Endothelial cell of umbilical vein (primary cell): ENCODE measurements around the gene MYO1E. TPM values are rescaled to one million over a fixed set of nuclear protein-coding genes. Genes with fewer than 3 reads are reported as not detected.

Source experiments
- BruUV-seq: library from RNA; stranded (reverse); fragments of 400-500 nt; replicated peaks from 2 replicates; lab custom pipeline; 2021; lab: Mats Ljungman, UMichigan
- CTCF ChIA-PET: fragments of 300-600, 350-600 bp; sonication (Branson Sonifier 250); formaldehyde crosslinking; loops from one replicate; lab custom pipeline; 2021; ENCODE audit warnings: antibody characterized with exemption, inconsistent platforms; lab: Charles Lee
- POLR2A ChIA-PET: fragments of 300-600, 350-600 bp; sonication (Branson Sonifier 250); formaldehyde crosslinking; loops from one replicate; lab custom pipeline; 2021; ENCODE audit warnings: antibody characterized with exemption, inconsistent platforms; lab: Charles Lee
- DNase-seq: peaks from one replicate; pipeline ENCODE4 v3.0.0-alpha.2; 2011; ENCODE audit warnings: low read depth, low spot score
- FAIRE-seq: peaks from 2 replicates; lab custom pipeline; 2011; peaks lifted over from hg19 to GRCh38; lab: Jason Lieb, UNC
- H2AFZ ChIP-seq: 2 replicates; pipeline ENCODE4 v1.6.0; 2012; ENCODE audit warnings: low read depth, low read length, control low read depth, inconsistent platforms
- H3K27ac ChIP-seq: 2 replicates; pipeline ENCODE4 v1.5.1; 2011; ENCODE audit warnings: low read depth, mild to moderate bottlenecking, control low read depth, low read length, moderate library complexity; ENCODE audit not compliant: insufficient read depth
- H3K27me3 ChIP-seq, 2 experiments: 2 replicates each; pipeline versions ENCODE4 v1.6.0 to v1.6.1; 2011; ENCODE audit warnings: low read length in 2 of 2, mixed read lengths in 1 of 2; ENCODE audit not compliant: control insufficient read depth in 2 of 2, insufficient read depth in 2 of 2
- H3K36me3 ChIP-seq, 2 experiments: 2 replicates in 1 of 2; 3 replicates in 1 of 2; pipeline ENCODE4 v1.5.1; 2011; ENCODE audit warnings: low read length in 2 of 2, mild to moderate bottlenecking in 1 of 2, moderate library complexity in 1 of 2; ENCODE audit not compliant: control insufficient read depth in 2 of 2, insufficient read depth in 2 of 2; ENCODE audit errors: extremely low read depth in 1 of 2
- H3K4me1 ChIP-seq: 3 replicates; pipeline ENCODE4 v1.5.1; 2011; ENCODE audit warnings: mild to moderate bottlenecking, low read length; ENCODE audit not compliant: control insufficient read depth, insufficient read depth; ENCODE audit errors: extremely low read depth
- H3K4me2 ChIP-seq: 2 replicates; pipeline ENCODE4 v1.6.1; 2011; ENCODE audit warnings: low read length, control low read depth, mixed read lengths; ENCODE audit not compliant: insufficient read depth
- H3K4me3 ChIP-seq, 3 experiments: fragments of 200-600 bp in 1 of 3; sonication (generic), shearing (Covaris generic) in 1 of 3; replicated peaks in 1 of 3; 2 replicates each; pipeline ENCODE4 v1.5.1; 2011 to 2016; ENCODE audit warnings: control low read depth in 3 of 3, low read length in 3 of 3, mild to moderate bottlenecking in 2 of 3, inconsistent platforms in 1 of 3, low read depth in 1 of 3, moderate library complexity in 1 of 3; ENCODE audit not compliant: insufficient read depth in 1 of 3
- H3K79me2 ChIP-seq: 2 replicates; pipeline ENCODE4 v1.6.0; 2012; ENCODE audit warnings: low read length, inconsistent platforms; ENCODE audit not compliant: control insufficient read depth, insufficient read depth
- H3K9ac ChIP-seq: replicated peaks from 2 replicates; pipeline ENCODE3; 2011; ENCODE audit warnings: low read length, control low read depth; ENCODE audit not compliant: insufficient read depth; ENCODE audit errors: extremely low read depth
- H3K9me1 ChIP-seq: replicated peaks from 3 replicates; pipeline ENCODE4 v1.6.0; 2011; ENCODE audit warnings: mild to moderate bottlenecking, low read length; ENCODE audit not compliant: control insufficient read depth, insufficient read depth; ENCODE audit errors: extremely low read depth
- H3K9me3 ChIP-seq: replicated peaks from 2 replicates; pipeline ENCODE4 v1.5.1; 2012; ENCODE audit warnings: low read length, inconsistent platforms; ENCODE audit not compliant: control insufficient read depth, insufficient read depth
- H4K20me1 ChIP-seq: replicated peaks from 2 replicates; pipeline ENCODE3; 2011; ENCODE audit warnings: mild to moderate bottlenecking, low read length; ENCODE audit not compliant: control insufficient read depth, insufficient read depth; ENCODE audit errors: extremely low read depth
- EZH2 ChIP-seq: IDR thresholded peaks from 2 replicates; pipeline ENCODE4 v1.6.1; 2012; ENCODE audit warnings: borderline replicate concordance, low read depth, mild to moderate bottlenecking, moderate library complexity, low read length, inconsistent platforms; ENCODE audit not compliant: severe bottlenecking
- FOS ChIP-seq: IDR thresholded peaks from 2 replicates; pipeline ENCODE4 v1.6.1; 2011; ENCODE audit warnings: mild to moderate bottlenecking, low read length, moderate library complexity, borderline replicate concordance; ENCODE audit not compliant: insufficient read depth
- GATA2 ChIP-seq: IDR thresholded peaks from 2 replicates; pipeline ENCODE4 v1.7.0; 2011; ENCODE audit warnings: low read depth, mild to moderate bottlenecking, moderate library complexity, mixed read lengths, low read length; ENCODE audit not compliant: insufficient read length, insufficient read depth
- JUN ChIP-seq: IDR thresholded peaks from 2 replicates; pipeline ENCODE4 v1.6.1; 2011; ENCODE audit warnings: borderline replicate concordance, low read depth; ENCODE audit not compliant: insufficient read length, insufficient read depth
- MYC ChIP-seq: IDR thresholded peaks from one replicate; pipeline ENCODE4 v1.6.1; 2011; ENCODE audit warnings: mild to moderate bottlenecking, low read depth, low read length
- POLR2A ChIP-seq: IDR thresholded peaks from 2 replicates; pipeline ENCODE4 v1.6.1; 2012; ENCODE audit warnings: low read depth, mild to moderate bottlenecking, control low read depth, low read length
- POLR2AphosphoS5 ChIP-seq: IDR thresholded peaks from 2 replicates; pipeline ENCODE4 v1.6.1; 2012; ENCODE audit warnings: low read depth, mild to moderate bottlenecking, control low read depth, low read length, moderate library complexity; ENCODE audit not compliant: insufficient read depth
- dilution Hi-C: fragments of 300-500 bp; cut with MboI; formaldehyde crosslinking; loops from one replicate; pipeline ENCODE4 v1.15.0; 2019; ENCODE audit warnings: low sequenced_read_pairs; ENCODE audit not compliant: extremely low pct_ligation_motif_present
- intact Hi-C: fragments of 100-400 bp; cut with micrococcal nuclease; formaldehyde crosslinking; loops from one replicate; pipeline ENCODE4 v1.10.0; 2022
- polyA plus RNA-seq, 4 experiments: library from polyadenylated mRNA; depleted of rRNA in 3 of 4; stranded (reverse) in 3 of 4; unstranded in 1 of 4; fragments of >200 nt; gene quantifications; 2 replicates each; pipeline versions ENCODE4 v1.2.1 to v1.2.3, GENCODE V29; 2011 to 2012; ENCODE audit warnings: missing spikeins in 1 of 4
- total RNA-seq: library from RNA; stranded (reverse); gene quantifications from 2 replicates; pipeline ENCODE4 v1.2.3, GENCODE V29; 2021
- TF ChIP-seq, protein P1 (sequence below): IDR thresholded peaks from 2 replicates; pipeline ENCODE4 v1.6.1; 2011; ENCODE audit not compliant: insufficient read depth, insufficient read length
- TF ChIP-seq, protein P2 (sequence below), 2 donors: IDR thresholded peaks; 1 replicate in 1 of 2; 2 replicates in 1 of 2; pipeline ENCODE4 v1.5.1; 2011; ENCODE audit warnings: low read length in 2 of 2, mild to moderate bottlenecking in 2 of 2, moderate library complexity in 2 of 2, control low read depth in 1 of 2, inconsistent platforms in 1 of 2, low read depth in 1 of 2; ENCODE audit not compliant: insufficient read depth in 1 of 2; ENCODE audit errors: extremely low read depth in 1 of 2

The MYO1E gene
- total and polyA plus RNA-seq, 2 donors (not counting 3 experiments of a cell fraction or from before 2014, with no cell fraction given), result 31.6 to 218 TPM

DNA sequence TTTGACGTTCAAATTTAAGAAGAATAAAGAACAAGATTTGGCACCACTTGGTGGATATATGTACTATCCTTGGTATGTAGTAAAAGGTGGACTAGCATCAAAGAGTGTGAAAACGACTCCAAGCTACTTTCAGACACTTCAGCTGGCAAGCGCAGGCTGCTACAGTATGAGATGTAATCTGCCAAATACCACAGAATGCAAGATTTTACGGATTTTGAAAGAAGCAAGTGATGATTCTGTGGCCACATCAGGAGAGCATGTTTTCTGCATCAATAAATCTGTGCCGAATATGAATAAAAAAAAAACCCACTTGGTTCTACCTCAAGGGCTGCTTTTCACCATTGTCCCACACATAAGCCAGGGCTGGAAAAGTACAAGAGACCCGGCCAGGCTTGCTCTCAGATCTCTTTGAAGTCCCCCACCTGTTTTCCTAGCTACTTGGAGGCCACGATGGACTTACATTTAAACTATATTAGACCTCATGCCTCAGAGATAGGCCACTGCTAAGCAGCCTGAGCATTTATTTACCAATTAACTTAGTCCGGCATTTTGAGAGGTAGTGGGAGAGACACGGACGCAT, 37.4 kb downstream of the MYO1E start:
- BruUV-seq, result no TSS peak
- TF ChIP-seq, protein P1, sequence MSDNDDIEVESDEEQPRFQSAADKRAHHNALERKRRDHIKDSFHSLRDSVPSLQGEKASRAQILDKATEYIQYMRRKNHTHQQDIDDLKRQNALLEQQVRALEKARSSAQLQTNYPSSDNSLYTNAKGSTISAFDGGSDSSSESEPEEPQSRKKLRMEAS, result no peak
- TF ChIP-seq POLR2A, result no peak
- no peak for TF ChIP-seq POLR2AphosphoS5
- TF ChIP-seq GATA2, result no peak
- TF ChIP-seq JUN, result no peak
- TF ChIP-seq EZH2, result no peak
- TF ChIP-seq MYC, result no peak
- no peak for TF ChIP-seq FOS
- TF ChIP-seq, protein P2, sequence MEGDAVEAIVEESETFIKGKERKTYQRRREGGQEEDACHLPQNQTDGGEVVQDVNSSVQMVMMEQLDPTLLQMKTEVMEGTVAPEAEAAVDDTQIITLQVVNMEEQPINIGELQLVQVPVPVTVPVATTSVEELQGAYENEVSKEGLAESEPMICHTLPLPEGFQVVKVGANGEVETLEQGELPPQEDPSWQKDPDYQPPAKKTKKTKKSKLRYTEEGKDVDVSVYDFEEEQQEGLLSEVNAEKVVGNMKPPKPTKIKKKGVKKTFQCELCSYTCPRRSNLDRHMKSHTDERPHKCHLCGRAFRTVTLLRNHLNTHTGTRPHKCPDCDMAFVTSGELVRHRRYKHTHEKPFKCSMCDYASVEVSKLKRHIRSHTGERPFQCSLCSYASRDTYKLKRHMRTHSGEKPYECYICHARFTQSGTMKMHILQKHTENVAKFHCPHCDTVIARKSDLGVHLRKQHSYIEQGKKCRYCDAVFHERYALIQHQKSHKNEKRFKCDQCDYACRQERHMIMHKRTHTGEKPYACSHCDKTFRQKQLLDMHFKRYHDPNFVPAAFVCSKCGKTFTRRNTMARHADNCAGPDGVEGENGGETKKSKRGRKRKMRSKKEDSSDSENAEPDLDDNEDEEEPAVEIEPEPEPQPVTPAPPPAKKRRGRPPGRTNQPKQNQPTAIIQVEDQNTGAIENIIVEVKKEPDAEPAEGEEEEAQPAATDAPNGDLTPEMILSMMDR (IDR thresholded peaks at IDR 0.05; ENCODE audit: extremely low read depth in 1 of 2, insufficient read depth in 1 of 2, low read depth in 1 of 2, low read length in 2 of 2), result no peak
- Histone ChIP-seq H3K36me3 (no peaks in the 10 kb centered on the region), H3K27ac (no peak overlapping the region), H3K27me3 (no peaks in the 10 kb centered on the region), H3K4me3 (no peak overlapping the region), H3K4me1 (peaks cover 5% of the 10 kb centered on the region), H4K20me1 (peaks cover 12% of the 10 kb centered on the region), H3K9me1 (no peaks in the 10 kb centered on the region), H3K79me2 (peaks cover 73% of the 10 kb centered on the region), H3K9me3 (no peaks in the 10 kb centered on the region), H2AFZ (no peak overlapping the region), H3K9ac (no peak overlapping the region), H3K4me2 (no peak overlapping the region)
- FAIRE-seq (no peak), DNase-seq (no peak)
- CTCF ChIA-PET, result interaction anchor here (1.0 kb wide), 1 partner anchor 18 kb away, joined by 3 read pairs; no protein-coding TSS in a partner anchor
- intact Hi-C loops, result no loop called here
- POLR2A ChIA-PET, result no interaction called here
- dilution Hi-C loops, result no loop called here
